Hematopoietic multipotent progenitor cell (in vitro differentiated cells): ENCODE data around the gene MAP2K6. TPM values are rescaled to one million over a fixed set of nuclear protein-coding genes. Genes with fewer than 3 reads are reported as not detected.
A peak's percentile ranks its signal among the peaks of the same experiment; 100 is the strongest.

ENCODE experiments used
- DNase-seq, 3 donors: peaks; one replicate each; pipeline ENCODE4 v3.0.0-alpha.2; 2011 to 2015; ENCODE audit warnings: low read depth in 2 of 3, low spot score in 2 of 3
- total RNA-seq: library from RNA; depleted of rRNA; stranded (reverse); fragments of >200 nt; gene quantifications from one replicate; pipeline ENCODE4 v1.2.3, GENCODE V29; 2012

The MAP2K6 gene
- total RNA-seq: 2.2 TPM

DNA sequence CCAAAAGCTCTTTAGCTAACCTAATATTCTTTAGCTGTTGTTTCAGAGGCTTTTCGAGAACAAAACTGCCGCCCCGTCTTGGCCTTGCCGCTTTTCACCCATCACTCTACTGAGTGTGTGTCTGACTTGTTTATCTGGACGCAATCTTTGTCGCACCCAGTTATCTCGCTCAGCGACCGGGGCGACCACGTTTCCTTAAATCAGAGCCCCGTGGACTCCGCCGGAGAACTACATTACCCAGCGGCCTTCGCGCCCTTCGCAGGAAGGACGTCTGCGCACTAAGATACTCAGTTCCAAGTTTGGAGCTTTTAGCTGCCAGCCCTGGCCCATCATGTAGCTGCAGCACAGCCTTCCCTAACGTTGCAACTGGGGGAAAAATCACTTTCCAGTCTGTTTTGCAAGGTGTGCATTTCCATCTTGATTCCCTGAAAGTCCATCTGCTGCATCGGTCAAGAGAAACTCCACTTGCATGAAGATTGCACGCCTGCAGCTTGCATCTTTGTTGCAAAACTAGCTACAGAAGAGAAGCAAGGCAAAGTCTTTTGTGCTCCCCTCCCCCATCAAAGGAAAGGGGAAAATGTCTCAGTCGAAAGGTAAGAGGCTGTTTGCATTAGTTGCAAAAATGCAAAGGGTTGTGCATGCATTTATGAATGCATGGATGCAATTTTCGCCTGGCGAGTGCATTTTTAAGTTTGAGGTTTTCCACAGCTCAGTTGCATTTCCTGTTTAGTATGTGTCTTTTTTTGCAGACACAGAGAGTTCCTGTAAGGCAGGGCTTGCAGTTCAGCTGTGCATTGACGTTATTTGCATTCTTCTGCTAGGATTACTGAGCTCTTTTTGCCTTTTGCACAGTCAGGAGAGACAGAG is at the start of gene MAP2K6:
TSS of gene MAP2K6 (plus strand) at position 290 of the 867 bp plus-strand sequence. CDS start at position 578, 288 bp downstream.
- DNase-seq: peak; percentile 53 to 72 (median 69)

DNA sequence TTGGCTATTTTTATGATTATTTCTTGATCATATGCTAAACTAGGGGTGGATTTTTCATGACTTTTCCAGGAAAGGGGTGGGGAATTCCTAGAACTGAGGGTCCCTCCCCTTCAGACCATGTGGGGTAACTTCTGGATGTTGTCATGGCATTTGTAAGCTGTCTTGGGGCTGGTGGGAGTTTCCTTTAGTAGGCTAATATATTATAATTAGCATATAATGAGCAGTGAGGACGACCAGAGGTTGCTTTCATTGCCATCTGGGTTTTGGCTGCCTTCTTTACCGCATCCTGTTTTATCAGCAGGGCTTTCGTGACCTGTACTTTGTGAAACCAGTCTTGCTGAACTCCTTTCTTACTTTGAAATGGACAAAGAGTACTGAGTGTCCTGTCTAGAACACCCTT is 47.2 kb upstream of the MAP2K6 start:
- no peak for DNase-seq

DNA sequence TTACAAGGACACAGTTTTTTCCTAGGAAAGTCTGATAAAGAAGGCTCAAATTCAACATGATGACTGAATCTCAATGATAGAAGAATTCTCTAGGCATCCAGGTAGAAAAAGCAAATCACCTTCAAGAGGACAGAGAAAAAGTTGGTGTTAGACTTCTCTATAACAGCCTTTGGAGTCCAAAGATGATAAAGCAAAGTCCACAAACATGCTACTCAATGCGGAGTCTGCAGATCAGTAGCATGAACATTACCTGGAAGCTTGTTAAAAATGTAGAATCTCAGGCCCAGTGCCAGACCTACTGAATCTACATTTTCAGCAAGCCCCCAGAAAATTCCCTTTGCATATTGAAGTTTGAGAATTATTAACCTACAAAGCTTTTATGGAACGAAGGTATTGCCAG is 41.4 kb upstream of the MAP2K6 start:
- no peak for DNase-seq

DNA sequence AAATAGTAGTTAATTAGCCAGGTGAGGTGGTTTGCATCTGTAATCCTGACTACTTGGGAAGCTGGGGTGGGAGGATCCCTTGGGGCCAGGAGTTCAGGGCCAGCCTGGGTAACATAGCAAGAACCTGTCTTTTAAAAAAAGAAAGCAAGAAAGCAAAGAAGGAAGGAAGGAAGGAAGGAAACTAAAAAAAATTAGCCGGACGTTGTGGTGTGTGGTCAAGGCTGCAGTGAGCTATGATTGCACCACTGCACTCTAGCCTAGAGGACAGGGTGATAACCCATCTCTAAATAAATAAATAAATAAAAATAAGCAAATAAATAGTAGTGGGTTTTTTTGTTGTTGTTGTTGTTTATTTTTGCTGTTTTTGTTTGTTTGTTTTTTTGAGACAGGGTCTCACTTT is 39.3 kb upstream of the MAP2K6 start:
- DNase-seq: peak in 1 of 3 donors; percentile 4

DNA sequence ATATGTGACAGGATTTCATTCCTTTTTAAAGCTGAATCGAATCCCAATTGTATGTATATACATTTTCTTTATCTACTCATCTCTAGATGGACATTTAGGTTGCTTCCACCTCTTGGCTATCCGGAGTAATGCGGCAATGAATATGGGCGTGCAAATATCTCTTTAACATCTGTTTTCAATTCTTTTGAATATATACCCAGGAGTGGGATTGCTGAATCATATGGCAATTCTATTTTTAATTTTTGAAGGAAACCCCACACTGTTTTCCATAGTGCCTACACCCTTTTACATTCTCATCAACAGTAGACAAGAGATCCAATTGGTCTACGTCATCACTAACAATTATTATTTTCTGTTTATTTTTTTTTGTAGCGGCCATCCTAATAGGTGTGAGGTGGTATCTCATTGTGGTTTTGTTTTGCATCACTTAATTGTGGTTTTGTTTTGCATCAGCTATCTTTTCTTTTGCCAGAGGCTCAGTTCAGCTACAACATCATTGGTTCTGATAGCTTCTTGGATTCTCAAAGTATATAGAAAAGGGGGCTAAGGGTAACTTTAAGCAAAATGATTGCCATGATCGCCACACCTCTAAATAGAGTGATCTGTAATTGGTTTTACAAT is 25.6 kb upstream of the MAP2K6 start:
- DNase-seq: no peak

DNA sequence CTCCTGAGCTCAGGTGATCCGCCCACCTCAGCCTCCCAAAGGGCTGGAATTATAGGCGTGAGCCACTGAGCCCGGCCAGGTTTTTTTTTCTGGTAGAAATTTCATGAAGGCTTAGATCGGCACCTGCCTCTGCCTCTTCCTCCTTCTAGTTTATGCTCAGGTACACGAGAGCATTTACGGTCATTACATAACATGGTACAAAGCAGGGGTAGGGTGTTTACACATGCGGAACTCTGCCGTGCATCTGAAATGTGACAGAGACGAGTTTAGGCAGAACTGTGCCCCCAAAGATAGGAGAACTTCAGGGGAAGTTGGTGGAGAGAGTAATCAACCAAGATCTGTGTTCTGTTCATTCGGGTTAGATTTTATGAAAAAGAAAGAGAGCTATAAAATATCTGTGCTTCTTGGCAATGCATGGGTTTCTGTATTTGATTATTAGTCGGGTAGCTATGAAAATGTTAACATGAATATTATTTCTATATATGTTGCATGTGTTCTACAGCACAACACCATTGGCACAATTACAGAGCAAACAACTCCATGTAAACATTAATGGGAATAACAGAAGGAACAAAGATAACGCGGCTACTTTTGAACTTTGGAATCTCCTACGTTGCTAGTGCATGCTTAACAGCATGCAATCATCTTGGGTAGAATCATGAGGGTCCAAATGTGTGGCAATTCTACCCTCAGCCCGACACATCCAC is 23.5 kb upstream of the MAP2K6 start:
- DNase-seq: no peak

DNA sequence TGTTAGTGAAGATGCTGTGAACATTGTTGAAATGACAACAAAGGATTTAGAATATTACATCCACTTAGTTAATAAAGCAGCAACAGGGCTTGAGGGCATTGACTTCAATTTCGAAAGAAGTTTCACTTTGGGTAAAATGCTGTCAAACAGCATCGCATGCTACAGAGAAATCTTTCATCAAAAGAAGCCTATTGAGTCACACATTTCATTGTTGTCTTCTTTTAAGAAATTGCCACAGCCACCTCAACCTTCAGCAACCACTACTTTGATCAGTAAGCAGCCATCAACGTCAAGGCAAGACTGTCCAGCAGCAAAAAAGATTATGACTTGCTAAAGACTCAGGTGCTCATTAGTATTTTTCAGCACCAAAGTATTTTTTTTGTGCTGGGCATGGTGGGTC is 13.2 kb upstream of the MAP2K6 start:
- no peak for DNase-seq

DNA sequence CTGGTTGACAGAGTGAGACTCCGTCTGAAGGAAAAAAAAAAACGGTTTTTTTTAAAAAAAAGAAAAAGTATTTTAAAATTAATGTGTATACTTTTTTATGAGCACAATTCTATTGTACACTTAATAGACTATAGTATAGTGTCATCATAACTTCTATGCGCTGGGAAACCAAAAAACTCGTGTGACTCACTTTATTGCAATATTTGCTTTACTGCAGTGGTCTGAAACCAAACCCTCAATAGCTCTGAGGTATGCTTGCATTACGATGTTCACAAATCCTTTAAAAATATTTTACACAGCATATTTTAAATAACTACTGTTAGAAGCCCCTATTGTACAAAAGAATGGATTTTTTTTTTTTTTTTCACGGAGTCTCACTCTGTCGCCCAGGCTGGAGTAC is 12.4 kb upstream of the MAP2K6 start:
- no peak for DNase-seq

DNA sequence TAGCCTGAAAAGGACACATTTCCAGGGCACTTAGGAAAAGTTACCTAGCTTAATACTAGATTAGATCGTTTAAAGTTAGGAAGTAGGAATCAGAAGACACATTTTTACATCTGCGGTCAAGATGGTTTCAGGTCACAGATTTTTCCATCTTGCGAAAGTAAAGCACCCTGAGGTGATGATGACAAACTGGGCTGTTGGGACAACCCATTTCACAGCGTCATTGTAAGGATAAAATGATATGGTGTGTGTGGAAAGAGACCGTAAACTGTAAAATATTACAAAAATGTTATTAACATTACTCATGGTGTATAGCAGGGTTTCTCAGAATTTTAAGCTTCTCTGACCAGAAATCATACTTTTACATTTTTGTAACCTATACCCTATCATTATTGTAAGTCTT is 10.1 kb upstream of the MAP2K6 start:
- DNase-seq: no peak

DNA sequence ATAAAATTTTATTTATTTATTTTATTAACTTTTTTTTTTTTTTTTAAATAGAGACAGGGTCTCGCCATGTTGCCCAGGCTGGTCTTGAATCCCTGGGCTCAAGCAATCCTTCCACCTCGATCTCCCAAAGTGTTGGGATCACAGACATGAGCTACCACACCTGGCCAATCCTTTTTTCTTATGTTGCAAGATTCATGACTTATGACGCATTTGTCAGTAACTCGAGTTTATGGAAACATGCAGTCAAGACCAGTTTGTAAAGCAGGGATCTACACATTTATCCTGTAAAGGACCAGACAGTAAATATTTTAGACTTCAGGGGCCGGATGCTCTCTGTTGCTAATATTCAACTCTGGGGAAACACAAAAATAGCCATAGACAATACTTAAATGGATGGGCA is 9.4 kb upstream of the MAP2K6 start:
- DNase-seq: no peak

DNA sequence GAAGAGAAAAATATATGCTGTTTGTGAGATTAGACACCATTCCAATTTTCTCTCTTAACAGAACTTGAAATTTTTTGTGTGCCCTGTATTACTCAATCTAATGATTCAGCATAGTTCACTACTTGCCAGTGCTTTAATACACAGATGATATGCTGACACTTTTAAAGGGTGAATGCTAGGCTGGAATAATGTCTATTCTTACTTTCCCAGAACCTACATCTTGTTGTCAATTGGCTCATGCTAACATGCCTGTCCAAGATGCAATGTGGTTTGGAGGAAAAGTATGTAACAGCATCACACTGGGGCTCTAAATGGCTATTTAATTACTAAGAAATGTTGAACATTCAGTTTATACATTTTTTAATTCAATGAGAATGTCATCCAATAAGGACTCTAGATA is 7.6 kb upstream of the MAP2K6 start:
- DNase-seq: no peak

DNA sequence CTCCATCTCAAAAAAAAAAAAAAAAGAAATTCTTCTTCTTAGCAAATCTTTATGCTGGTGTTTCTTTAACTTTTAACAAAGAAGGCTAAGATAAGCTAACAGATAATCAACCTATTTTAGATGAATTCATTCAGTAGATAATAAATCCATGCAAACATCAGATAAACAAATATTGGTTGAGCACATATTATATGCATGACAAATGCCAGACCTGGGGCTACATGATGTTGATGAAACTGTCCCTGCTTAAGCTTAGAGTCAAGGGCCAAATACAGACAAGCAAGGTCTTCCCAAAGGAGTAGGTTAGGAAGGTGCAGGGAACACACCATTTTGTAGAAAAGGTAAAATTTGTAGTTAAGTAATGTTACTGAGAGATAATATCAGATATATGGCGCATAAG is 6.7 kb upstream of the MAP2K6 start:
- no peak for DNase-seq

DNA sequence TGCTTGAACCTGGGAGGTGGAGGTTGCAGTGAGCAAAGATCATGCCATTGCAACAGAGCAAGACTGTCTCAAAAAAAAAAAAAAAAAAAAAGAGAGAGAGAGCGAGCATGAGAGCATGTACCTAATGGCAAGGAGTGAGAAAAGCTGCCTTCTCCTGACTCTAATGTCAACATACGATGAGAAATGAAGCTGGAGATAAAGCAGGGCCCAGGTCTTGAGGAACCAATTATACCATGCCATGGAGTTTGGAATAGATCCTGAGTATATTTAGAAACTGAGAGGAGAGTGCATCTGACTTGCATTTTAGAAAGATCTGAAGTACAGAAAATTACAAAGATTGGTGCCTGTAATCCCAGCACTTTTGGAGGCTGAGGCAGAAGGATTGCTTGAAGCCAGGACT is 3.8 kb upstream of the MAP2K6 start:
- DNase-seq: no peak

DNA sequence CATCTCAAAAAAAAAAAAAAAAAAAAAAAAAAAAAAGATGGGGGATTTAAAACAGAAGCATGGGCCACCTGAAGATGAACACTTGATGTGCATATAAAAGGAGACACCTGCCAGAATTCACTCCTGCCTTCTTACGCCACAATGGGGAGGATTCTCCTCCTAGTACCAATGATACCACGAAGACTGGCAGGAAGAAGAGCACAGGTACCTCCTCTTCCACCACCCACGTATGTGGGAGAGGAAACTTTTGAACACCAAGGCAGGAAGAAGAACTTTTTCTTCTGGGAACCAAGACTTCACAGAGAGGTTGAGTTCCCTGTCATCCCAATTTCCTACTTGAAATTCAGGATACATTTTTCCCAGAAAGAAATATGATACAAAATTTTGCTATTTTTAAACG is 2.7 kb upstream of the MAP2K6 start:
- DNase-seq: no peak

DNA sequence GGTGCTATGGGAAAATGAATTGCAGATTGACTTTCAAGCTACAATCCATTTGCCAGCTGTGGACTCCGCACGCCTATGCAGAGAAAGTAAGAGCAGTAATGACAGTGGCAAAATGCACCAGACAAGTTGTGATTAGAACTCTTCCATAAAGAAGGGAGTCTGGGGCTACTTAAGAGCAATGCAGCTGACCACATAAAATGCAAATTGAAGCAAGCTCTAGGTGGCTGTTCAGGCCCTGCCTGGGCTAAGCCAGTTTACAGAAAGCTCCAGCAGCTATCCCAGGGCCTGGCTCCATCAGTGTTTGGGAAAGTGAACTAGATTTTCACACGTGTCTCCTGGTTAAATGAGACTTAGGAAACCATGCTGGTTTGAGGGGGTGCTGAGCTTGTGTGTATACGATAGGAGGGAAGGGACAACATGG is 2.2 kb upstream of the MAP2K6 start:
- DNase-seq: no peak

DNA sequence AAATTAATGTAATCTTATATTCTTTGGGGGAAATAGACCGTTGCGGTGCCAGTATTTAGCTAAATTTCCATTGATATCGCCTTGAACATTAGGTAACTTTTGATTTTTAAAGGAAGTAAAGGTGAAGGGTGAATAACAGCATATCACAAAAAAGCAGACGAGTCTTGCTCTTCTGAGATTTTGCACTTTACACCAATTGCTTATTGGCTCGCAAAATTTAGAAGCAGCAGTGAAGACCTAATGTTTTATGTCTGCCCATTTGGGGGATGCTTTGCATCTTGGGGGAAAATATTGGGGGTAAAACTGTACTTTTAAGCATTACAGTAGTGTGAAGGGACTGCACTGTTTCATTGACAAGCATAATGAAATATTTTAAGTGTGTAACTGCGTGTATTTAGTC is 934 bp downstream of the MAP2K6 start:
- DNase-seq: no peak

DNA sequence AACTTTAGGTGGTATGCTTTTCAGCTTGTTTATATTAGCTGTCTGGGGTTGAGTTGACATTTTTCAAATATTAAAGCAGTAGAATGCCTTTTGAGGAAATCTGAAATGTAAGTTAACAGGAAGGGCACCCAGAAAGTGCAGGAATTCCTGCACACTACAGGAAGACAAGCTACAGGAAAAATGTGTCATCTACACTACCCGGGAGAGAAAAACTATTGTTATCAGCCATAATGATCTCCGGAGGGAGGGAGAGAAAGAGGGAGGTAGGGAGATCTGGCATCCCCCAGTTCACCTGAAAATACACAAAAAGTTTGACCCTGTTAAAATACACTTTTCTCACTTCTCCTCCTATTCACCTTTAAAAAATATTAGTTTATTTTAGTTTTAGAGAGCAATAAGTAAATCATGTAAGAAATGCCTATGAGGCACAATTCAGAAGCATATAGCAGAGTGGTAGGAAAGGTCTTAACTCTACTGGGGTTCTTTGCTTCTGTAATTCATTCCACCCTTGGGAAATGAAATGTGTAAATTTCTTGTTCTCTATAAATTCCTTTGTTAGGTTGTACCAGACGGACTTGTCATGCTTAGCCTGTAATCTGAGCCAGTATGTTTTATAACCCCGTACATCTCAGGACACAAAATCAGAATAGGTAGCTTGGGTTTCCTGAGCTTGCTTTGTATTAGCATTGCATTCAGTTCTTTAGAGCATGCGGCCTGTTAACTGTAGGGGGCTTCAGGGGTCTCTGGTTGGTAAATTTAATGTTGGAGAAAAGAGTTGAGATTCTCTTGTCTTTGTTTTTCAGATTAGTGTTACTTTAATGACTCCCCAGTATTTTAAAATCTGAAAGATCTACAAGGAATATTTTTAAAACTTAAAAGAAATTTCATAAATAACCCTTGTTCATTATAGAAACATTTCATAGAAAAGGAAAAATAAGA is 3.3 kb downstream of the MAP2K6 start:
- no peak for DNase-seq

DNA sequence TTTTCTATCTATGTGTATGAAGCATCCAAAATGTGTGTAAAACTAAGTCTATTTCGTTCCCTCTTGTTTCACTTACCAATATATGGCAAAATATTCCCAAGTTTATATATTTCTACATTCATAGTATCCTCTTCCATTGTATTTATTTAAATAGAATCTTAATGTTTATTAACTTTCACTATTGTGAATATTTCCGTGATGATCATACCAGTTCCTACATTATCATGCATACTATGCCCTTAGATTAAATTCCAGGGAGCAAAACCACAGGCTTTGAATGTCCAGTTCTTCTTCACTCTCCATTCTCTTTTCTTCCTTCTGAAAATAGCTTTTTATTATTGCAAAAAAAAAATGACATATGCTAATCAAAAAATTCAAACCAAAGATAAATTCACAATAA is 4.0 kb downstream of the MAP2K6 start:
- DNase-seq: no peak

DNA sequence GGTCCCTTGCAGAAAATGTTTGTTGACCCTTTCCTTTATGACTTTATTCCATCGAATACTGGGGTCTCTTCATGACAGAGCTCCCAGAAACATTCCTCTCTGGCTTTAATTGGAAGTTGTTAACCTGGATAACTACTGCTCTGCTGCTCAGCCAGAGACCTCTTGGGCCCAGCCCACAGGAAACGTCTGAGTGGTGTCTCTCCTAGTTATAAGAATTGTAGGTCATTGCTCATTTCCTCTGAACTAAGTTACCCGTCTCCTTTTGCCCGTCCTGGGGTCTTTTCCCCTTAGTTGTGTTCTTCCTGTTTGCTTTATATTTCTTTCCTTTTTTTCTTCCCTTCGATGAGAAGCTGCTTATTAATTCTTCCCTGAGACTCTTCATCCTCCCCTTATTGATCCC is 9.0 kb downstream of the MAP2K6 start:
- DNase-seq: peak in 1 of 3 donors; percentile 16

DNA sequence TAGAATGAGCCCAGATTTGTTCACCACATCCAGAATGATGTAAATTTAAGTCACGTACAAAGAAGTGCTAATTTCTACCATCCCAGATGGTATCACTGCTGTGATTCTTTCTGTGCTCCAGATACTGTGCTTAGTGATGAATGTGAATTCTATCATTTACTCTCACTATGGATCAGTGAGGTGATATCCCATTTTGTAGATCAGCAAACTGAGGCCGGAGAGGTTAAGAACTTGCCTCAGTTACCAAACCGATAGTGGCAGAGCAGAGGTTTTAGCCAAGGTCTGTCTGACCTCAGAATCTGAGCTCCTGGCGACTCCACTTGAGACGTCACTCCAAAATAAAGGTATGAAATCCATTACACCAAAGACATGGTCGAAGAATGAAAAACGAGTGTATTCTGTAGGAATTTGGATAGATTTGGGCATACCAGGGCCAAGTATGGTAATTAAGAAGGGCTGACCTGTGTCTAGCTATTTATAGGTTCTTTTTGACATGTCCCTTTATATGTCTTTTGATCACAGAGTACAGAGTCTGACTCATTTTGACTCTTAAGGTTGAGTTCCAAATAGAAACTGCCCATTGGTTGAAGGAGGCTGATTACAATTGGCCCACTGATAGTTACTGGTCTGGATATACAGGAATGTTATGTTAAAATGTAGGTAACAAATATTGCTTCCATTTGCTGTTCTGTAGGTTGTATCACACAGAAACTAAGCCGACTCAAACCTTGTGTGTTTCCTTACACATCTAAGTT is 10.0 kb downstream of the MAP2K6 start:
- DNase-seq: no peak
